Mucosa of stomach (tissue), 1 donor: ENCODE results near the gene CCNB3.
"Not testable (repeated sequence)": the region's sequence is repeated elsewhere in the genome, so short reads cannot be mapped to it uniquely, and the experiment has no call there.

ENCODE experiments used
- H3K27me3 ChIP-seq: one replicate; pipeline ENCODE4 v1.7.0; 2013; ENCODE audit warnings: mild to moderate bottlenecking, low read length; ENCODE audit not compliant: control insufficient read depth, insufficient read depth
- H3K36me3 ChIP-seq: one replicate; pipeline ENCODE4 v1.7.0; 2013; ENCODE audit warnings: low read length; ENCODE audit not compliant: control insufficient read depth, insufficient read depth
- H3K4me1 ChIP-seq: one replicate; pipeline ENCODE4 v1.7.0; 2013; ENCODE audit warnings: mild to moderate bottlenecking, low read length; ENCODE audit not compliant: control insufficient read depth, insufficient read depth
- H3K4me3 ChIP-seq: one replicate; pipeline ENCODE4 v1.7.0; 2013; ENCODE audit warnings: low read length
- H3K9ac ChIP-seq: one replicate; pipeline ENCODE4 v1.7.0; 2013; ENCODE audit warnings: mild to moderate bottlenecking, low read length, moderate library complexity
- H3K9me3 ChIP-seq: one replicate; pipeline ENCODE4 v1.7.0; 2013; ENCODE audit warnings: mild to moderate bottlenecking, low read length, moderate library complexity; ENCODE audit not compliant: control insufficient read depth
- donor health status: Pancreatic carcinoma.

Gene CCNB3

DNA sequence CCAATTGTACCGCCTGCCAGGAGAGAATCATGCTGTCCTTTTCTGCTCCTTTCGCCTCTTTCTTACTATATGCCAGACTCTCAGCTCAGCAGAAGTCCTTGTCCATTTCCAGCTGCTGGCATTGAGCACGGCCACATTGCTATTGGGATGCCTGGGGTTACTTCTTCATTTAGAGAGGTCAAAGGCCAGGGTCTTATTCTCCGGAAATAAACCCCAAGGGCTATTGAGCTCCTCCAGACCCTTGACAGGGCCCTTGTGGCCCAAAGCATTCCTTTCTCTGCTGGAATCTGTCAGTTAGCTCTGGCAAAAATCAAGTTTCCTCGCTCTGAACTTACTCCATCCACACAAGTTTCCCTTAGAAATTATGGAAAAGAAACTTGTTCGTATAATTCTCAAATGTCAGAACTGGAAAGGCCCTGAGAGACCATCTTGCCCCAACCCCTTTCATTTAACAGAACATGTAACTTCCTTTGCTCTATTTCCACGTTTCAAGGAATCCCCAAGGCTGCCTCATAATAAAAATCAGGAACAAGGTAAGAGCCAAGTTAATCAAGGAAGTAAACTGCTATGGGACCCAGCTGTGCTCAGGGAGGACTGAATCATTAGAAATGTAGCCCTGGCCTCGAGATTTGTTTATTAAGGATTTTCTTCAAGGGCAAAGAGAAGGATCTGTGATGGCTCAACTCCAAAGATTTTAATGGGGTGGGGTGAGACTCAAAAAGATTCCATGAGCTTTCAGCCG lies 15.5 kb upstream of the CCNB3 start:
- Histone ChIP-seq H3K9me3 (no peaks in the 10 kb centered on the region), H3K9ac (no peak overlapping the region), H3K4me3 (no peak overlapping the region), H3K4me1 (peaks cover 6% of the 10 kb centered on the region), H3K27me3 (no peaks in the 10 kb centered on the region), H3K36me3 (no peaks in the 10 kb centered on the region)

- no peaks in the 10 kb centered on the region for H3K27me3 ChIP-seq
- H3K36me3 ChIP-seq: no peaks in the 10 kb centered on the region
- no peak overlapping the region for H3K9ac ChIP-seq
- no peak overlapping the region for H3K4me3 ChIP-seq
- no peaks in the 10 kb centered on the region for H3K4me1 ChIP-seq
- H3K9me3 ChIP-seq: no peaks in the 10 kb centered on the region
Measured at GRCh38 chrX:50198348-50198747, 6.2 kb upstream of the CCNB3 start.

DNA sequence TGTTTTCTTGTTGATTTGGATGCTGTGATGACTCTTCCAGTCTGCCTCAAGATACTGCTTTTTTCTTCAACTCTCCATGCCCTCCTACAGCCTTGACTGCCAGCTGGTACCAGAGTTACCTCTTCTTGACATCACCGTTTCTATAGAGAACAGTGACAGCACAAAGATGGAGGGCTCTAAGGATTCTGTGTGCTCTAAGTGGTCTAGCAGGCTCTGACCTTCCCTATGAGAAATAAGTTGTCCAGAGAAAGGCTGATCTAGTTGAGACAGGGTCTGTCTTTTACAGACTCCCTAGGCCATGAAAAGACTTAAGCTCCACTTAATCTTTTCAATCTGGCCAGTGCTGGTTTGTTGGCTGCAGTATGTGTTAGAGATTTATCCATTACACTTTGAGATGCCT lies 3.7 kb upstream of the CCNB3 start, which contains the start of gene AKAP4:
Gene AKAP4 (minus strand): TSS at position 101 of the 400 bp plus-strand sequence. CDS start 118 bp downstream, outside the sequence.
- no peak within 1 kb of the TSS for H3K4me3 ChIP-seq
- no peak within 1 kb of the TSS for H3K9ac ChIP-seq
- H3K27me3 ChIP-seq: no peaks in the 10 kb centered on the region
- H3K9me3 ChIP-seq: no peaks in the 10 kb centered on the region
- H3K4me1 ChIP-seq: peaks cover 5% of the 10 kb centered on the region
- no peaks in the 10 kb centered on the region for H3K36me3 ChIP-seq

DNA sequence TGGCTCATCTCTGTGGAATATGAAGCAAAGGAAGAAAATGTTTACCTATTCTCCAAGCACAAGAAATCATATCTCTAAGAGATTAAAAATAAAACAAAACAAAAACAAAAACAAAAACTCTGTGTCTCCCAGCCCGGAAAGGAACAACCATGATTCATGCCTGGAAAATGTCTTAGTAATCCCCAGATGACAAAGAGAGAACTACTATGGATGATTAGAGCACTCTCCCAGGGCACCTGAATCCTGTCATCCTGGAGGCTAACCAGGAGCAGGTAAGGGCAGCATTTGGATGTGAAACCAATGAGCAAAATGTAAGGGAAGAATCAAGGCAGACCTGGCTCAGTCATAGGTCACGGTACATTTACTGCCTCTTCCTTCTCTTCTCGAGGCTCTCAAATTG lies 2.0 kb upstream of the CCNB3 start:
- Histone ChIP-seq H3K9ac (no peak overlapping the region), H3K36me3 (no peaks in the 10 kb centered on the region), H3K4me1 (peaks cover 5% of the 10 kb centered on the region), H3K9me3 (no peaks in the 10 kb centered on the region), H3K4me3 (no peak overlapping the region), H3K27me3 (no peaks in the 10 kb centered on the region)

DNA sequence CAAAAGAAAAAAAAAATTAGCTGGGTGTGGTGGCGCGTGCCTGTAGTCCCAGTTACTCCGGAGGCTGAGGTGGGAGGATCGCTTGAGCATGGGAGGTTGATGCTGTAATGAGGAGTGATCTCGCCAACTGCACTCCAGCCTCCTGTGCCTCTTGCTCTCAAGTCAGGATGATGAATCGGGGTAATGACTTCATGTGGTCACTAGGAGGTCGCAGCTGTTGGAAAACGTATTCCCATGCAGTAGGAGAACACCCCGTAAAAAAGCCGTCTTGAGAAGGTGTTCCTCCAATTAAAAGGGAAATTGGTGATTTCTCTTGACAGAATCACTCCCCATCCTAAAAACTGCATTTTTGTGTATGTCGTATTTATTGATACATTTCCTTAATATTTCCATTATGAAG lies 2.2 kb downstream of the CCNB3 start:
- H3K9ac ChIP-seq: no peak overlapping the region
- H3K4me1 ChIP-seq: peaks cover 5% of the 10 kb centered on the region
- no peaks in the 10 kb centered on the region for H3K9me3 ChIP-seq
- no peaks in the 10 kb centered on the region for H3K27me3 ChIP-seq
- H3K36me3 ChIP-seq: no peaks in the 10 kb centered on the region
- H3K4me3 ChIP-seq: no peak overlapping the region

DNA sequence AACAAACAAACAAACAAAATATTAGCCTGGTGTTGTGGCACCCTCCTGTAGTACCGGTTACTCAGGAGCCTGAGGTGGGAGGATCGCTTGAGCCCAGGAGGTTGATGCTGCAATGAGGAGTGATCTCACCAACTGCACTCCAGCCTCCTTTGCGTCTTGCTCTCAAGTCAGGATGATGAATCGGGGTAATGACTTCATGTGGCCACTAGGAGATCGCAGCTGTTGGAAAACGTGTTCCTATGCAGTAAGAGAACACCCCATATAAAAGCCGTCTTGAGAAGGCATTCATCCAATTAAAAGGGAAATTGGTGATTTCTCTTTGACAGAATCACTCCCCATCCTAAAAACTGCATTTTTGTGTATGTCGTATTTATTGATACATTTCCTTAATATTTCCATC lies 6.9 kb downstream of the CCNB3 start:
- no peaks in the 10 kb centered on the region for H3K9me3 ChIP-seq
- no peaks in the 10 kb centered on the region for H3K27me3 ChIP-seq
- H3K36me3 ChIP-seq: no peaks in the 10 kb centered on the region
- H3K4me1 ChIP-seq: no peaks in the 10 kb centered on the region
- no peak overlapping the region for H3K4me3 ChIP-seq
- H3K9ac ChIP-seq: no peak overlapping the region

- no peaks in the 10 kb centered on the region for H3K27me3 ChIP-seq
- H3K4me3 ChIP-seq: no peak overlapping the region
- H3K36me3 ChIP-seq: no peaks in the 10 kb centered on the region
- no peaks in the 10 kb centered on the region for H3K9me3 ChIP-seq
- H3K9ac ChIP-seq: no peak overlapping the region
- H3K4me1 ChIP-seq: no peaks in the 10 kb centered on the region
Measured at GRCh38 chrX:50281253-50281652, 76.7 kb downstream of the CCNB3 start.

- no peaks in the 10 kb centered on the region for H3K36me3 ChIP-seq
- H3K9ac ChIP-seq: no peak overlapping the region
- no peaks in the 10 kb centered on the region for H3K27me3 ChIP-seq
- H3K9me3 ChIP-seq: no peaks in the 10 kb centered on the region
- H3K4me3 ChIP-seq: no peak overlapping the region
- no peaks in the 10 kb centered on the region for H3K4me1 ChIP-seq
Measured at GRCh38 chrX:50327235-50327634, 122.7 kb downstream of the CCNB3 start.

DNA sequence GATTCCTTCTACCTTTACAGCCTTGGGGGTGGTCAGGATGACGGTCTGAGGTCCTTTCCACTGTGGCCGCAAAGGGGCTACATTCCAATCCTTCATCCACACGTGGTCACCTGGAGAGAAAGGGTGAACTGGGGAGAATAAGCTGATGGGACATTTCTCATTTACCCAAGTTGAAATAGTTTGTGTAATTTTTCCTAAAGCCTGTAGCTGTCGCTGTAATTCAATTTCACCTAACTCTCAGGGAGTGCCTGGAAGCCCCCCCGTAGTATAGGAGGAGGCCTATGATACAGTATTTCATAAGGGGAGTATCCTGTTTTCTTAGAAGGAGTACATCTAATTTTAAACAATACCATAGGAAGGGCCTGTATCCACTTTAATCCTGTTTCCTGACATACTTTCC lies 128.1 kb downstream of the CCNB3 start:
- H3K4me1 ChIP-seq, H3K27me3 ChIP-seq, H3K9me3 ChIP-seq, H3K9ac ChIP-seq, H3K4me3 ChIP-seq, H3K36me3 ChIP-seq: not testable (repeated sequence)

DNA sequence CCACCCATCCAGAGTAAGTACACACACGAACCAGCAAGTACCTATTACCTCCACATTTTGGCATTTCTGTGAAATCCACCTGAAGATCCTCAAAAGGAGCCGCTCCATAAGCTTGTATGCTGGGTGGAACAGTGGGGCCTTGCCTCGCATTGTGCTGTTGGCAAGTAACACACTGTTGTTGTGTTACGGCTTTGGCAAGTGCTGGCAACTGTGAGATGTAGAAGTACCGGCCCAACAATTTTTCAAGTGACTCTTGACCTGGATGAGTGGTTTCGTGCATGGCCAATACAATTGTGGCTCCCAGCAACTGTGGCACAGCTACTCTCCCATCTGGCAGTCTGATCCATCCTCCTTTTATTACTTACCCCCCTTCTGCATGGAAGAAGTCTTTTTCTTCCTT lies 128.7 kb downstream of the CCNB3 start:
- Histone ChIP-seq H3K36me3 (no peaks in the 10 kb centered on the region), H3K27me3 (no peaks in the 10 kb centered on the region), H3K4me1 (no peaks in the 10 kb centered on the region), H3K9ac (no peak overlapping the region), H3K4me3 (no peak overlapping the region), H3K9me3 (no peaks in the 10 kb centered on the region)

DNA sequence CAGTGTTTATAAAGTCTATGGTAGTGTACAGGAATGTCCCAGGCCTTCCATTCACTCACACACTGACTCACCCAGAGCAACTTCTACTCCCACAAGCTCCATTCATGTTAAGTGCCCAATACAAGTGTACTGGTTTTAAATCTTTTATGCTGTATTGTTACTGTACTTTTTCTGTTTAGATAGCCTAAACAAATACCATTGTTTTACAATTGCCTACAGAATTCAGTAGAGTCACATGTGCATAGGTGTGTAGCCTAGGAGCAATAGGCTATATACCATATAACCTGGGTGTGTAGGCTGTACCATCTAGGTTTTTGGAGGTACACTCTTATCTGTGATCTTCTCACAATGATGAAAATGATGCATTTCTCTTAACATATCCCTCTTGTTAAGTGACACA lies 139.4 kb downstream of the CCNB3 start:
- H3K4me3 ChIP-seq: no peak overlapping the region
- no peak overlapping the region for H3K9ac ChIP-seq
- no peaks in the 10 kb centered on the region for H3K27me3 ChIP-seq
- peaks cover 3% of the 10 kb centered on the region for H3K4me1 ChIP-seq
- H3K9me3 ChIP-seq: no peaks in the 10 kb centered on the region
- no peaks in the 10 kb centered on the region for H3K36me3 ChIP-seq

- Histone ChIP-seq H3K9me3 (no peaks in the 10 kb centered on the region), H3K9ac (no peak overlapping the region), H3K36me3 (no peaks in the 10 kb centered on the region), H3K4me3 (no peak overlapping the region), H3K4me1 (no peaks in the 10 kb centered on the region), H3K27me3 (no peaks in the 10 kb centered on the region)
Measured at GRCh38 chrX:50372966-50373365, 168.4 kb downstream of the CCNB3 start.
